GM18909 (cell line): ENCODE data around the gene TM9SF4.

Experiments used
- ATAC-seq: cut with Tn5 transposase; IDR thresholded peaks from one replicate; pipeline ENCODE4 v1.9.1; 2021; ENCODE audit warnings: mild to moderate bottlenecking; ENCODE audit not compliant: unreplicated experiment, poor library complexity

TM9SF4 gene, protein sequence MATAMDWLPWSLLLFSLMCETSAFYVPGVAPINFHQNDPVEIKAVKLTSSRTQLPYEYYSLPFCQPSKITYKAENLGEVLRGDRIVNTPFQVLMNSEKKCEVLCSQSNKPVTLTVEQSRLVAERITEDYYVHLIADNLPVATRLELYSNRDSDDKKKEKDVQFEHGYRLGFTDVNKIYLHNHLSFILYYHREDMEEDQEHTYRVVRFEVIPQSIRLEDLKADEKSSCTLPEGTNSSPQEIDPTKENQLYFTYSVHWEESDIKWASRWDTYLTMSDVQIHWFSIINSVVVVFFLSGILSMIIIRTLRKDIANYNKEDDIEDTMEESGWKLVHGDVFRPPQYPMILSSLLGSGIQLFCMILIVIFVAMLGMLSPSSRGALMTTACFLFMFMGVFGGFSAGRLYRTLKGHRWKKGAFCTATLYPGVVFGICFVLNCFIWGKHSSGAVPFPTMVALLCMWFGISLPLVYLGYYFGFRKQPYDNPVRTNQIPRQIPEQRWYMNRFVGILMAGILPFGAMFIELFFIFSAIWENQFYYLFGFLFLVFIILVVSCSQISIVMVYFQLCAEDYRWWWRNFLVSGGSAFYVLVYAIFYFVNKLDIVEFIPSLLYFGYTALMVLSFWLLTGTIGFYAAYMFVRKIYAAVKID

DNA sequence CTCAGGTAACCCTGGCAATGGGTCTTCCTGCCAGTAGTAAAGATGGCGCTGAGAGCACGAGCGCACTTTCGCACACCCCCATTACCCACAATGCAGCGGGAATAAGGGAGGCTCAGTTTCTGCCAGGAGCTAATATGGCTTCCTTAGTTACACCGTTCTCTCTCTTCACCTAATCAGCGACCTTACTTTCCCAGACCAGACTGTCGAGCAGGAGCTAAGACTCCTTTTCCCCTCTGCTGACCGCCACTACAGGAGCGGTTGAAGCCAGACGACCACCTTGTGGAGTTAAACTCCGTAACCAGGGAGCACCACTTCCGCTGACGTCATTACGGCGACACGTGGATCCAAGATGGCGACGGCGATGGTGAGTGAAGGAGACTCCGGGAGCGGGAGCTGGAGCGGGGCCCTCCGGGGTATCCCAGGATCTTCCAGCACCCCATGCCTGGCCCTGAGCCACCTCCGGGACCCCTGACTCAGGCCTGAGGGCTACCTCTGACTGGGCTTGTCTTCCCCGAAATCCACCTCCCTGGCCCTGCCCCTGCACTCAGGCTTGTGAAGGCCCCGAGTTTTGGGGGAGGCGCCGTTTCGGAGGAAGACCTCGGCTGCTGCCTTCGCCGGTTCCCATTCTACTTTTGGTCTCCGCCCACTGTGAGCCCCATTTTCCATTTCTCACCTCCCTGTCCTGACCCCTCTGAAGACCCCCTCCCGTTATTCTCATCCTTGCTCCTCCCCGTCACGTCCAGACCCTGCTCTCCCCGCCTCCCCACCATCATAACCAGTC, at the start of gene TM9SF4:
Gene TM9SF4 (plus strand): TSS at position 323 of the 781 bp plus-strand sequence. CDS start 27 bp downstream, at position 350.
- ATAC-seq: peak; percentile 88

DNA sequence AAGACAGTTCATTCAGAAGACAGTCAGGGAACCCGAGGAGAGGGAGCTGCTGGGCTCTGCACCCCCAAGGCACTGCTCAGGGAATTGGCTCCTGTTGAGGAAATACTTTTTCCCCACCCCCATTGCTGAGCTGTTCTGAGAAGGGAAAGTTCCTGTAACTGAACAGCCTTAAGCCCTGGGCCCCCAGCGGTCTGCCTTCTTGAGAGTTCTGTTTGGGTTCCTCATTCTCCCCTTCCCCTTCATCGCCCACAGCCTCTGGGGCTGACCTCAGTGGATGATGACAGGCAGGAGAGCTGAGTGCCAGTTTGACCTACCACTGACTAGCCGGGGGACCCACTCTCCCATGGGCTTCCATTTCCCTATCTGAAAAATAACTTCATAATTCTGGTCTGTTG, 46.7 kb upstream of the TM9SF4 start:
- no peak for ATAC-seq

DNA sequence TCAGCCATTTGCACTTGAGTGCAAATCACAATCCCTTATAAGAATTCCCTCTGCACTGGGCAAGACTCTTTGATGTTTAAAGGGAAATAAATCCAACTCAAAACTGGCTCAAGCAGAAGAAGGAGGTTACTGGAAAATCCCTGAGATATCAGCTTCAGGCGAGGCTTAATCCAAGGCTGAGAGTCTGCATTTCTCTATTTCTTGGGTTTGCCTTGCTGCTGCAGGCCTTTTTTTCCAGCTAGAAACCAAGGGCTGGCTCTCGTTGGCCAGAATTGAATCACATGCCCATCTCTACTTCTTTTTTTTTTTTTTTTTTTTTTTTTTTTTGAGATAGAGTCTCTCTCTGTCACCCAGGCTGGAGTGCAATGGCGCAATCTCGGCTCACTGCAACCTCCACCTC, 45.8 kb upstream of the TM9SF4 start:
- ATAC-seq: no peak

DNA sequence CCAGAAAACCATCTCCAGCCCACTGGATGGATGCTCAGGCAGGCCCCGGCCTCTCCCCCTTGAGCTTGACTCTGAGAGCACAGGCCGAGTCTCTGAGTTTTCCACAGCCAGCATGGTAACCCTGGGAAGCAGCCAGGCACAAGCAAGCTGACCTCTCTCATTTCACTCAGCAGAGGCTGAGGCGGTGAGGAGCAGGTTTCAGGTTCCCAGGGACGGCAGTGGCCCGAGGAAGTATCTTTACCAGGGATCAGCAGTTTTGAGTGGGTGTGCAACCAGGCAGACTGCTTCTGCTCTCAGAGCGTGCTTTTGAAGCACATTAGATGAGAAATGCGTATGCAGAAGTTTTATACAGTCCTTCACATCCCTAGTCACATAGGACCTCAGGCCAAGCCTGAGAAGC, 44.8 kb upstream of the TM9SF4 start:
- ATAC-seq: no peak

DNA sequence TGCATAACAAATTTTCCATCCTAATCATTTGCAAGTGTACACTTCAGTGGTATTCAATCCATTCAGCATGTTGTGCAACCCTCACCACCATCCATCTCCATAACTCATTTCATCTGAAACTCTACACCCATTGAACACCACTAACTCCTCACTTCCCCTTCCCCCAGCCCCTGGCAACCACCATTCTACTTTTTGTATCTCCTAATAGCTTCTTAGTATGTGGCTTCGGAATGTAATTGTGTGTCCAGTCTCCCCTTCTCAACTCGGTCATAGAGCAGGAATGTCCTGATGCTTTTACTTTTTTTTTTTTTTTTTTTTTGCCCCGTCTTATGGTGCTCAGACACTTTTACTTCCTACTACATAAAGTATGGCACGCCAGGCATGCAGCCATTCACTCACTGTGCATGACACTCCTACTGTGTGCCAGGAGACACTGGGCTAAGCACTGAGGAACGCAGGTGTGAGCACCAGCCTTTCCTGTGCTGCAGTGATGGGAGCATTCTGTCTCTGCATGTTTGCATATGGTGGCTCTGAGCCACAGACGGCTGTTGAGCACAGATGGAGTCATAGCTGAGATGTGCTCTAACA, 42.2 kb upstream of the TM9SF4 start:
- ATAC-seq: no peak

DNA sequence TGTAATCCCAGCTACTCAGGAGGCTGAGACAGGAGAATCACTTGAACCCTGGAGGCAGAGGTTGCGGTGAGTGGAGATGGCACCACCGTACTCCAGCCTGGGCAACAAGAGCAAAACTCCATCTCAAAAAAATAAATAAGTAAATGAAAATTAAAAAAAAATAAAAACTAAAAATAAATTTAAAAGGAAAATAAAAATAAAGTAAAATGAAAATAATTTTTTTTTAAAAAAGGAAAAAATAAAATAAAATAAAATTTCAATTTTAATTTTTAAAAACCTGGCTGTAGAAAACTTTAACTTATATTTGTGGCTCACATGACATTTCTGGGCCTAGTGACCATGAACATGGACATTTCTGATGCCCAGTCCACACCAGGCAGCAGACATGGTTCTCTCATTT, 41.3 kb upstream of the TM9SF4 start:
- ATAC-seq: no peak

DNA sequence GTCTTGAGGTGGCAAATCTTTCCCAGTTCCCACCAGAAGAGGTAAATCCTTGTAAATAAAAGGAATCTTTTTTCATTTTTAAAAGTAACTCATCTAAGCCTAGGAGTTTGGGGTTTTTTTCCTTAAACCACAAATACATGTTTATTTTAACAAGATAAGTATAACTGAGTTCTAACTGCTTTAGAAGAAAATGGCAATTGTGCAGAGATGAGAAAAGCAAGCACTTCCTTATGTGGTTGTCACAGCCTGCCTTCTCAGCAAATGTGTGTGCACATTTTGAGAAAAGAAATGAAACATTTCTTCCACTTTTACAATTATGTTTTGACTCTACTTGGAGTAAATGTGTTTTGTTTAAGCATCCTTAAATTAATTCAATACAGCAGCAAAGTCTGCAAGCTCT, 39.8 kb upstream of the TM9SF4 start:
- ATAC-seq: no peak

DNA sequence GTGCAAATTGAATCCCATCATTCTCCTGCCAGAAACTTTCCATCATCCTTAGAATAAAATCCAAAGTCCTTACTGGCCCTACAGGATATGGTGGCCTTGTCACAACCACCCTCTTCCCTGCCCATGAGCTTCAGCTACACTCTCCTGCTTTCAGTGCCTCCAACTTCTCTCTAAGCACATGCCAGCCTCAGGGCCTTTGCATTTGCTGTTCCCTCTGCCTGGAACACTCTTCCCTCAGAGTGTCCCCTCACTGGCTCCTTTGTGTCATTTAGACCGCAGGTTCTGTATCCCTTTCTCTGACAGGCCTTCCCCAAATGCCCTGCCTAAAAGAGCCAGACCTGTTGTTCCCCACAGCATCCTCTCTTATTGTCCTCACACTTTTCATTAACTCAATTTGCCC, 39.2 kb upstream of the TM9SF4 start:
- ATAC-seq: no peak

DNA sequence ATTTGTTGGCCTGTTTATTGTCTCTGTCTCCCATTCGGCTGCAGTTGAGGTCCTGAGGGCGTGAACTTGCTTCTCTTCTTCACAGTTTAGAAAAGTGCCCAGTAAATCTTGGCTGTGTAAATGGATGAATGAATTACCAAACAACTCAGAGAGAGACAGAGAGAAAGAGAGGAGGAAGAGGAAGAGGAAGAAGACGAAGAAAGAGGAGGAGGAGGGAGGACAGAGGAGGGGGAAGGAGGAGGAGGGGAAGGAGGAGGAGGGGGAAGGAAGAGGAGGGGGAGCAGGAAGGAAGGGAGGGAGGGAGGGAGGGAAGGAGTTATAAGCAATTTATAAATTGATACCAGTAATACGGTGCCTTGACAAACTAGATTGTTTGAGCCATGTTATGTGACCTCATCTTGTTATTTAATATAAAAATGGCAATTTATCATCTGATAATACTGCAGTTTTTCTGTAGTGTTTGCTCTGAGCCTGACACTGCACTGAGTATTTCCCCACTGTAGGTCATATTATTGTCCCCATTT, 38.8 kb upstream of the TM9SF4 start:
- no peak for ATAC-seq

DNA sequence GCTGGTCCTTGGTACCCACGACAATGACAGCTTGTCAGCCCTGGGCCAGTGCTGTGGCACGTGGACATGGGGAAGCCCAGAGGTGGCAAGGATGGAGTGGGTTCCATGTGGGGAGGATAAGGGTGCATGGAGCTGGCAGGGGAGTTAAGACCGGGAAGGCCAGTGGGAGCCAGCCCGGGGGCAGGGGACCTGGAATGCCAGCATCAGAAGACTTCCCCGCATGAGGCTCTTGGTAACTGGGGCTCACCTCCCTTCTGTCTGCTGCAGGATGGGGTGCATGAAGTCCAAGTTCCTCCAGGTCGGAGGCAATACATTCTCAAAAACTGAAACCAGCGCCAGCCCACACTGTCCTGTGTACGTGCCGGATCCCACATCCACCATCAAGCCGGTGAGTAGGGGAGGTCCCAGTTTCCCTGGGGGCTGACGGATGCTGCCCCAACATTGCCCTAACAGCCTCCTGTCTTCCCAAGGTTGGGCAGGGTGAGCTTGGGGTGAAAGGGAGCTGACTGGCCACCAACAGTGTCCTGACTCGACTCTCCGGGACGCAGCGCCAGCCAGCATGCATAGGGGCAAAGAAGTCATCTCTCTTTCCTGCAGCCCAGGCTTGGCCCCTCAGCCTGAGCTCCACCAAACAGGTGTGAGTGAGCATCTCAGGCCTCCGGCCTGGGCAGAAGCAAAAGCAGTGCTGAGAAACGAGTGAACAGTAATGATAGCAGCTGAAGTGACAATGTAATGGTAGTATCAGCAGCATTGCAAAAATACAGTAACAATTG, 37.9 kb upstream of the TM9SF4 start:
- no peak for ATAC-seq

DNA sequence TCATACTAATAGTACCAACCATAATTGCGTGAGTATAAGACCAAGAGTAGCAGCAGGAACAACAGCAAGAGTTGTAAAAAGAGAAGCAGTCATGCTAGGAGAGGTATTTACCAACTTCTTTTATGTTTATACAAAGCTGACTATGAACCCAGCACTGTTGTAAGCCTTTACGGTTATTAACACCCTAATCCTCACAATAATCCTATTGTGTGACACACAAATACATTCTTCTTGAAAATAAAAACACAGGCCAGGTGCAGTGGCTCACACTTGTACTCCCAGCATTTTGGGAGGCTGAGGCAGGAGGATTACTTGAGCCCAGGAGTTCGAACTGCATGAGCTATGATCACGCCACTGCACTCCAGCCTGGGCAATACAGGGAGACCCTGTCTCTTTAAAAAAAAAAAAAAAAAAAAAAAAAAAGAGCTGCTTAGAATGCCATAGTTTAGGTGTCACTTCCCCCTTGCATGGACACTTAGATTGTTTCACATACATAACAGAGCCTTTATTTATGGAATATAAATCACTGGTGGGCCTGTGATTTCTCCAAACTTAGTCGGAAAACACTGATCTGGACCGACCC, 37.3 kb upstream of the TM9SF4 start:
- no peak for ATAC-seq

DNA sequence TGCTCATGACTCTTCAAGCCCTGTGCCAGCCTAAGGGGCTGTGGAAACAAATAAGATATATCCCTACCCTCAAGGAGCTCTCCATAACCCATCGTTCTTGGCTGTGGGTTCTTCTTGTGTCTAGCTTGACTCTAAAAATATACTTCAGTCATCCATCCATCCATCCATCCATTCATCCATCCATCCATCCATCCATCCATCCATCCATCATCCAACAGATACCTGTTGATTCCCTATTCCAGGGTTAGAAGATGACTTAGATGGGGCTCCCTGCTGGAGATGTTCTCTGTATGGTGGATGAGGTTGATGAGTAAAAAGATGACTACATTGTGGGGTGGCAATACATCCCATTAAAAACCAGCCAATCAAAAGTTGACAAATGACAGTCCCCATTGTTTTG, 34.0 kb upstream of the TM9SF4 start:
- ATAC-seq: no peak

DNA sequence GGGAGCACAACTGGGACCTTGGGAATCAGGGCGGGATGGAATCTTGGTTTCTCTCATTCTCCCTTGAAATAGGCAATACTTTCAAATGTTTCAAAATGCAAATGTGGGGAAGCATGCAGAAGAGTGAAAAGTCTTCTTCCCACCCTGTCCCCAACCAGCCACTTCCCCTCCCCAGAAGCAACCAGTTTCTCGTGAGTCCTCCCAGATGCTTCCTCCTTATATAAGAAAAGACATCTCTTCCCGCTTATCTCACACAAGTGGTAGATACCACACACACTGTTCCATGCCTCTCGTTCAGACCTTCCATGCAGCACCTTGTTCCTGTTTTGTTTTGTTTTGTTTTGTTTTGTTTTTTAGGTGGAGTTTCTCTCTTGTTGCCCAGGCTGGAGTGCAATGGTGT, 32.3 kb upstream of the TM9SF4 start:
- ATAC-seq: no peak

DNA sequence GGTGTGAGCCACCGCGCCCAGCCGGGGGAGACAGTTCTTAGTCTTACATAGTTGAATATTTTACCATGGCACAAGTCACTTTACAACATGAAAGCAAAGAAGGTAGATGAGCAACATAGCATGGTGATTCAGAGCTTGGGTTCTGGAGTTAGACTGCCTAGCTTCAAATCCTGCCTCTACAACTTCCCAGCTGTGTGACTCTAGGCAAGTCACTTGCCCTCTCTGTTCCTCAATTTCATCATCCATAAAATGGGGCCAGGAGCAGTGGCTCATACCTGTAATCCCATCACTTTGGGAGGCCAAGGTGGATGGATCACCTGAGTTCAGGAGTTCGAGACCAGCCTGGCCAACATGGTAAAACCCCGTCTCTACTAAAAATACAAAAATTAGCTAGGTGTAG, 31.2 kb upstream of the TM9SF4 start:
- ATAC-seq: no peak

DNA sequence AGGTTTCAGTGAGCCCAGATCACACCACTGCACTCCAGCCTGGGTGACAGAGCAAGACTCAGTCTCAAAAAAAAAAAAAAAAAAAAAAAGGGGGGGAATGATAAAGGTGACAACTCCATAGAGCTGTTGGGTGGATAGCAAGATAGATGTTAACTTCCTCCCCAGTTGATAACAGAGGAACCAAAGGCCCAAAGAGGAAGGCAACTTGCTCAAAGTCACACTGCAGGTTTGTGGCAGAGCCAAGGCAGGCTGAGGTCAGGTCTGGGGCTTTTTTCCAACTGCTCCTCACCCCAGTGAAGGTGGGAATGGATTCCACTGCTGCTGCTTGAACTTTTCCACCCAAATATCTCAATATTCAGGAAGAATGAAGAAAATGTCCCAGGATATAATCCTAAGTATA, 30.7 kb upstream of the TM9SF4 start:
- ATAC-seq: no peak

DNA sequence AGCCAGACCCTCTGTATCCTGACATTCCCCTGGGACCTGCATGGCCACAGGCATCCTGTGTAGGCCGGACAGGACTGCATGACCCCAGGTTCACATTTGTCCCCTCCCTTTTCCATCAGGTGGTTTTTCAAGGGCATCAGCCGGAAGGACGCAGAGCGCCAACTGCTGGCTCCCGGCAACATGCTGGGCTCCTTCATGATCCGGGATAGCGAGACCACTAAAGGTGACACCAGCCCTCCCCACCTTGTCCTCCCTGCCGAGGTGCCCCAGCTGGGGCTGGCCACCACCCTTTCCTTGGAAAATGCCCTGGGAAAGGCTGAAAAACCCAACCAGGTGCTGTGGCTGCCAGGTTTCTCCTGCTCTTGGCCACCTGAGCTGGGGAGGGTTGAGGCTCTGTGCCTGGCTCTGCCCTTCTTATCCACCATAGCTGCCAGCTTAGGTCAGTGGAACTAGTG, 29.8 kb upstream of the TM9SF4 start:
- ATAC-seq: no peak

DNA sequence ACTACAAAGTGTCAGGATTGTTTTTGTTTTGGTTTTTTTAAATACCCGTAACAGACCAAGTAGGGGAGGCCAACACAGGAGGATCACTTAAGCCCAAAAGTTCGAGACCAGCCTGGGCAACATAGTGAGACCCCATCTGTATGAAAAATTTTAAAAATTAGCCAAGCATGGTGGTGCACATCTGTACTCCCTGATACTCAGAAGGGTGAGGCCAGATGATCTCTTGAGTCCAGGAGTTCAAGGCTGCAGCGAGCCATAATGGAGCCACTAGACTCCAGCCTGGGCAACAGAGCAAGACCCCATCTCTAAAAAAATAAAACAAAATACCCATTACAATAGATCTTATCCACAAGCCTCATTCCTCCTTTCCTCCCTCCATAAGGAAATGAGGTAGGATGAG, 28.7 kb upstream of the TM9SF4 start:
- ATAC-seq: no peak

DNA sequence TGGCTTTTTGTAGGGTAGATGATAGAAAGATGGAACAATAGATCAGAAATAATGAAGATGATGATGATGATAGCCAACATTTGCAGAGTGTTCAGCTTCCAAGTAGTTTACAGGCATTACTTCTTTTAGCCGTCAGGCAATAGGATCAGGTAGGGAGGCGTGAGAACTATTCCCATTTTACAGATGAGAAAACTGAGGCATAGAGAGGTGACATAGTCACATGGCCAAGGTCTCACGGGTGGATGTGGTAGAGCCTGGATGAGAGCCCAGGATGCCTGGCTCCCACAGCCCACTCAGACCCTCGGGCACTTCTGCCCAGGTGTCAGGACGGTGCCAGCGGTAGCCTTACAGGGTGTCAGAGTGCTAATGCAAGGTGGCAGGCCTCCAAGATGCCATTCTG, 26.0 kb upstream of the TM9SF4 start:
- ATAC-seq: no peak

DNA sequence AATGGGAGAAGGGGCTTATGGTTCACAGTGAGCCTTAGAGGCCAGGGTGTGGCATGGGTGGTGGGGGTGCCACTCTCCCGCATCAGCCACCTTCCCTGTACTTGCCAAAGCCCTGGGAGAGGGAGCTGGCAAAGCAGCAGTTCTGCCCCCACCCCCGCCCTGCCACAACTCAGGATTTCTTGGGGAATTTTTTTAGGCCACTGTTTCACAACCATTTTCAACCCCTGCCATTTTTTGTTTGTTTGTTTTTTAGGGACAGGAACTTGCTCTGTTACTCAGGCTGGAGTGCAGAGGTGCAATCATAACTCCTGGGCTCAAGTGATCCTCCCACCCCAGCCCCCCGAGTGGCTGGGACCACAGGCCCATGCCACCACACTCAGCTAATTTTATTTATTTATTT, 22.4 kb upstream of the TM9SF4 start:
- ATAC-seq: no peak
